HepG2 (cell line): ENCODE data around the gene HAGH. TPM values are rescaled to one million over a fixed set of nuclear protein-coding genes. Genes with fewer than 3 reads are reported as not detected.
A peak's percentile ranks its signal among the peaks of the same experiment; 100 is the strongest.

ENCODE experiments used
- CAMTA2 ChIP-seq: sonication (generic); formaldehyde crosslinking; IDR thresholded peaks from 2 replicates; pipeline ENCODE4 v1.4.0; 2020; ENCODE audit warnings: mild to moderate bottlenecking, missing genetic modification reagents, borderline replicate concordance
- CBX5 ChIP-seq: sonication (generic); formaldehyde crosslinking; IDR thresholded peaks from 2 replicates; pipeline ENCODE4 v1.4.0; 2020; ENCODE audit warnings: missing genetic modification reagents, borderline replicate concordance
- CREB1 ChIP-seq, 2 experiments: fragments of 450-650 bp in 1 of 2; IDR thresholded peaks; 2 replicates each; pipeline ENCODE4 v1.6.1; 2016 to 2017; ENCODE audit warnings: control low read depth in 1 of 2, mild to moderate bottlenecking in 1 of 2, missing compliant biosample characterization in 1 of 2, missing genetic modification characterization in 1 of 2
- DMAP1 ChIP-seq: IDR thresholded peaks from 2 replicates; pipeline ENCODE4 v1.6.1; 2016
- DR1 ChIP-seq: sonication (generic); formaldehyde crosslinking; IDR thresholded peaks from 2 replicates; pipeline ENCODE4 v1.8.0; 2021; ENCODE audit warnings: mild to moderate bottlenecking, missing genetic modification reagents, inconsistent platforms
- FOXC1 ChIP-seq: sonication (generic); formaldehyde crosslinking; IDR thresholded peaks from 2 replicates; pipeline ENCODE4 v1.8.0; 2022; ENCODE audit warnings: mild to moderate bottlenecking, missing genetic modification reagents, borderline replicate concordance
- IRF9 ChIP-seq: sonication (generic); formaldehyde crosslinking; IDR thresholded peaks from 2 replicates; pipeline ENCODE4 v1.8.0; 2022; ENCODE audit warnings: missing genetic modification reagents, mild to moderate bottlenecking, borderline replicate concordance
- MAX ChIP-seq: IDR thresholded peaks from 2 replicates; pipeline ENCODE4 v1.6.1; 2012; ENCODE audit warnings: inconsistent platforms
- NFYB ChIP-seq: sonication (generic); formaldehyde crosslinking; IDR thresholded peaks from 2 replicates; pipeline ENCODE4 v1.4.0; 2020; ENCODE audit warnings: missing genetic modification reagents
- NFYC ChIP-seq: IDR thresholded peaks from 2 replicates; pipeline ENCODE4 v1.6.1; 2016; ENCODE audit warnings: missing genetic modification reagents, missing compliant biosample characterization
- SP140L ChIP-seq: sonication (generic); formaldehyde crosslinking; IDR thresholded peaks from 2 replicates; pipeline ENCODE4 v1.4.0; 2020; ENCODE audit warnings: missing genetic modification reagents, borderline replicate concordance
- SRSF9 ChIP-seq: fragments of 200-400 bp; formaldehyde crosslinking; IDR thresholded peaks from 2 replicates; pipeline ENCODE4 v1.6.1; 2018; ENCODE audit warnings: borderline replicate concordance, mild to moderate bottlenecking, low read depth, low read length; ENCODE audit not compliant: insufficient read depth, poor library complexity, severe bottlenecking
- TAF1 ChIP-seq: sonication (generic); formaldehyde crosslinking; IDR thresholded peaks from 2 replicates; pipeline ENCODE4 v1.4.0; 2020; ENCODE audit warnings: missing genetic modification reagents
- TCF7 ChIP-seq: sonication (generic); IDR thresholded peaks from 2 replicates; pipeline ENCODE4 v1.6.1; 2016; ENCODE audit warnings: antibody characterized with exemption, low read depth
- TEAD3 ChIP-seq: optimal IDR thresholded peaks from 2 replicates; pipeline ENCODE3; 2016; ENCODE audit warnings: borderline replicate concordance
- ZBTB37 ChIP-seq: sonication (generic); formaldehyde crosslinking; IDR thresholded peaks from 2 replicates; pipeline ENCODE4 v1.4.0; 2020; ENCODE audit warnings: mild to moderate bottlenecking, missing genetic modification reagents
- ZFP1 ChIP-seq: IDR thresholded peaks from 2 replicates; pipeline ENCODE4 v1.6.1; 2016
- ZFY ChIP-seq: sonication (generic); formaldehyde crosslinking; IDR thresholded peaks from 2 replicates; pipeline ENCODE4 v1.4.0; 2020; ENCODE audit warnings: missing genetic modification reagents
- ZNF225 ChIP-seq: sonication (generic); formaldehyde crosslinking; IDR thresholded peaks from 2 replicates; pipeline ENCODE4 v1.4.0; 2020; ENCODE audit warnings: mild to moderate bottlenecking, missing genetic modification reagents
- ZNF253 ChIP-seq: sonication (generic); formaldehyde crosslinking; IDR thresholded peaks from 2 replicates; pipeline ENCODE4 v1.8.0; 2022; ENCODE audit warnings: mild to moderate bottlenecking, missing genetic modification reagents, borderline replicate concordance
- ZNF260 ChIP-seq: sonication (generic); formaldehyde crosslinking; IDR thresholded peaks from 2 replicates; pipeline ENCODE4 v1.4.0; 2020; ENCODE audit warnings: missing genetic modification reagents, low read depth, mild to moderate bottlenecking, borderline replicate concordance
- ZNF343 ChIP-seq: sonication (generic); formaldehyde crosslinking; IDR thresholded peaks from 2 replicates; pipeline ENCODE4 v1.4.0; 2020; ENCODE audit warnings: mild to moderate bottlenecking, missing genetic modification reagents
- ZNF367 ChIP-seq: sonication (generic); formaldehyde crosslinking; IDR thresholded peaks from 2 replicates; pipeline ENCODE4 v1.4.0; 2020; ENCODE audit warnings: missing genetic modification reagents, borderline replicate concordance
- ZNF432 ChIP-seq: sonication (generic); formaldehyde crosslinking; IDR thresholded peaks from 2 replicates; pipeline ENCODE4 v1.5.0; 2020; ENCODE audit warnings: missing genetic modification reagents, mild to moderate bottlenecking, borderline replicate concordance
- ZNF441 ChIP-seq: sonication (generic); formaldehyde crosslinking; IDR thresholded peaks from 2 replicates; pipeline ENCODE4 v1.7.0; 2021; ENCODE audit warnings: missing genetic modification reagents, borderline replicate concordance
- ZNF597 ChIP-seq: sonication (generic); formaldehyde crosslinking; IDR thresholded peaks from 2 replicates; pipeline ENCODE4 v1.5.0; 2020; ENCODE audit warnings: missing genetic modification reagents
- ZNF709 ChIP-seq: sonication (generic); formaldehyde crosslinking; IDR thresholded peaks from 2 replicates; pipeline ENCODE4 v1.5.0; 2020; ENCODE audit warnings: mild to moderate bottlenecking, missing genetic modification reagents
- ZSCAN21 ChIP-seq: sonication (generic); formaldehyde crosslinking; IDR thresholded peaks from 2 replicates; pipeline ENCODE4 v1.8.0; 2022; ENCODE audit warnings: mild to moderate bottlenecking, missing genetic modification reagents, moderate library complexity, borderline replicate concordance
- polyA plus RNA-seq, 8 experiments: library from polyadenylated mRNA; depleted of rRNA in 3 of 8; stranded (reverse) in 7 of 8; unstranded in 1 of 8; fragments of >200 nt; fragmentation: Illumina TruSeq in 4 of 8; extraction: Trizol in 4 of 8; gene quantifications; 2 replicates each; pipeline versions ENCODE4 v1.2.1 to v1.2.3, GENCODE V29; 2011 to 2016; ENCODE audit warnings: low read depth in 4 of 8, missing spikeins in 1 of 8, mixed read lengths in 1 of 8; ENCODE audit not compliant: insufficient read depth in 1 of 8
- total RNA-seq, 5 experiments: library from RNA; depleted of rRNA; stranded (reverse); fragments of >200 nt; fragmentation: Illumina TruSeq; extraction: Trizol; gene quantifications; 2 replicates each; pipeline ENCODE4 v1.2.3, GENCODE V29; 2016; ENCODE audit warnings: low read depth in 1 of 5

The HAGH gene
- total and polyA plus RNA-seq, 2 of the 13 experiments (the other 11 are each of a cell fraction or from before 2014, with no cell fraction given) = 70.4 to 95.4 TPM

GRCh38 chr16:1825381-1825863 lies 1.2 kb downstream of the HAGH start (continued):
- TF ChIP-seq ZNF225 (CRISPR knock-in tag) = no peak
- TF ChIP-seq ZNF709 (CRISPR knock-in tag) = peak; percentile 36; the same call in 1 of the 2 replicates
- TF ChIP-seq CAMTA2 (CRISPR knock-in tag) = no peak
- TF ChIP-seq SP140L (CRISPR knock-in tag) = no peak
- TF ChIP-seq SRSF9 = no peak
- no peak for TF ChIP-seq ZNF260 (CRISPR knock-in tag)
- no peak for TF ChIP-seq ZNF432 (CRISPR knock-in tag)
- no peak for TF ChIP-seq FOXC1
- peak; percentile 76 for TF ChIP-seq ZSCAN21 (CRISPR knock-in tag)
- peak; percentile 23 for TF ChIP-seq TEAD3 (CRISPR knock-in tag)
- no peak for TF ChIP-seq DR1
- no peak for TF ChIP-seq ZNF597 (CRISPR knock-in tag)
- TF ChIP-seq ZNF367 = no peak
- no peak for TF ChIP-seq ZBTB37
- TF ChIP-seq TAF1 = no peak
- TF ChIP-seq NFYC (CRISPR knock-in tag) = no peak
- TF ChIP-seq IRF9 (CRISPR knock-in tag) = no peak
- TF ChIP-seq NFYB (CRISPR knock-in tag) = no peak
- no peak for TF ChIP-seq CBX5 (CRISPR knock-in tag)
- TF ChIP-seq ZNF343 = no peak
- no peak for TF ChIP-seq ZFY (CRISPR knock-in tag)
- TF ChIP-seq TCF7 = no peak
- no peak for TF ChIP-seq CREB1 (IDR thresholded peaks at IDR 0.05)
- no peak for TF ChIP-seq CREB1 (CRISPR knock-in tag; IDR thresholded peaks at IDR 0.05)
- TF ChIP-seq ZFP1 (CRISPR knock-in tag) = no peak
- TF ChIP-seq DMAP1 (CRISPR knock-in tag) = no peak; the same call in 1 of the 2 replicates
- no peak for TF ChIP-seq ZNF253
- TF ChIP-seq MAX = no peak; the same call in 1 of the 2 replicates
- TF ChIP-seq ZNF441 (CRISPR knock-in tag) = 0 out of 2 replicates have a peak, but pooled peaks have one; percentile 19
